T-helper 1 cell treated with Interleukin-12 subunit alpha and Interleukin-12 subunit beta and Interleukin-4 antibody, amounts not matched to agents 30 μg/mL and 1 μg/mL, for 36 hours (primary cell): ENCODE data around the gene DUSP8.

Source experiments
- H3K27ac Mint-ChIP-seq: one replicate; pipeline ENCODE4 v1.8.0; 2021; ENCODE audit warnings: mild to moderate bottlenecking, mixed read lengths
- H3K27me3 Mint-ChIP-seq: one replicate; pipeline ENCODE4 v1.8.0; 2021; ENCODE audit warnings: low read depth, mixed read lengths
- H3K36me3 Mint-ChIP-seq: one replicate; pipeline ENCODE4 v1.8.0; 2021; ENCODE audit warnings: low read depth, mixed read lengths
- H3K4me1 Mint-ChIP-seq: one replicate; pipeline ENCODE4 v1.8.0; 2021; ENCODE audit warnings: low read depth, mixed read lengths
- H3K4me3 Mint-ChIP-seq: one replicate; pipeline ENCODE4 v1.8.0; 2021; ENCODE audit warnings: mild to moderate bottlenecking, moderate library complexity, mixed read lengths
- H3K9me3 Mint-ChIP-seq: one replicate; pipeline ENCODE4 v1.8.0; 2021; ENCODE audit warnings: mixed read lengths

Gene DUSP8

GRCh38 chr11:1544536-1544935, 27.5 kb downstream of the DUSP8 start:
- no peaks in the 10 kb centered on the region for H3K36me3 Mint-ChIP-seq
- H3K27me3 Mint-ChIP-seq = peaks cover 32% of the 10 kb centered on the region
- H3K4me3 Mint-ChIP-seq = no peak overlapping the region
- no peaks in the 10 kb centered on the region for H3K4me1 Mint-ChIP-seq
- no peaks in the 10 kb centered on the region for H3K9me3 Mint-ChIP-seq
- no peak overlapping the region for H3K27ac Mint-ChIP-seq

GRCh38 chr11:1543606-1544263, 28.3 kb downstream of the DUSP8 start:
- no peak overlapping the region for H3K4me3 Mint-ChIP-seq
- peaks cover 24% of the 10 kb centered on the region for H3K27me3 Mint-ChIP-seq
- H3K36me3 Mint-ChIP-seq = no peaks in the 10 kb centered on the region
- no peaks in the 10 kb centered on the region for H3K9me3 Mint-ChIP-seq
- no peaks in the 10 kb centered on the region for H3K4me1 Mint-ChIP-seq
- H3K27ac Mint-ChIP-seq = no peak overlapping the region

- H3K36me3 Mint-ChIP-seq = no peaks in the 10 kb centered on the region
- H3K4me3 Mint-ChIP-seq = no peak overlapping the region
- no peaks in the 10 kb centered on the region for H3K9me3 Mint-ChIP-seq
- H3K4me1 Mint-ChIP-seq = peaks cover 1% of the 10 kb centered on the region
- no peak overlapping the region for H3K27ac Mint-ChIP-seq
- H3K27me3 Mint-ChIP-seq = peaks cover 22% of the 10 kb centered on the region
These were observed 29.8 kb downstream of the DUSP8 start for GRCh38 chr11:1542267-1542666.

GRCh38 chr11:1541474-1542204, 30.4 kb downstream of the DUSP8 start:
- peaks cover 1% of the 10 kb centered on the region for H3K4me1 Mint-ChIP-seq
- no peaks in the 10 kb centered on the region for H3K9me3 Mint-ChIP-seq
- no peak overlapping the region for H3K27ac Mint-ChIP-seq
- H3K4me3 Mint-ChIP-seq = no peak overlapping the region
- no peaks in the 10 kb centered on the region for H3K36me3 Mint-ChIP-seq
- peaks cover 22% of the 10 kb centered on the region for H3K27me3 Mint-ChIP-seq

GRCh38 chr11:1540074-1540473, 32.0 kb downstream of the DUSP8 start:
- Mint-ChIP-seq H3K4me3 (no peak overlapping the region), H3K9me3 (no peaks in the 10 kb centered on the region), H3K27ac (no peak overlapping the region), H3K36me3 (no peaks in the 10 kb centered on the region), H3K27me3 (peaks cover 9% of the 10 kb centered on the region), H3K4me1 (peaks cover 3% of the 10 kb centered on the region)

- no peak overlapping the region for H3K4me3 Mint-ChIP-seq
- H3K36me3 Mint-ChIP-seq = no peaks in the 10 kb centered on the region
- peaks cover 9% of the 10 kb centered on the region for H3K27me3 Mint-ChIP-seq
- H3K27ac Mint-ChIP-seq = no peak overlapping the region
- peaks cover 3% of the 10 kb centered on the region for H3K4me1 Mint-ChIP-seq
- no peaks in the 10 kb centered on the region for H3K9me3 Mint-ChIP-seq
These were observed 33.9 kb downstream of the DUSP8 start for GRCh38 chr11:1538153-1538552.

- Mint-ChIP-seq H3K36me3 (no peaks in the 10 kb centered on the region), H3K27ac (no peak overlapping the region), H3K4me3 (no peak overlapping the region), H3K4me1 (peaks cover 3% of the 10 kb centered on the region), H3K9me3 (no peaks in the 10 kb centered on the region), H3K27me3 (peaks cover 9% of the 10 kb centered on the region)
These were observed 35.8 kb downstream of the DUSP8 start for GRCh38 chr11:1536065-1536843.

GRCh38 chr11:1534682-1535081, 37.4 kb downstream of the DUSP8 start:
- no peak overlapping the region for H3K27ac Mint-ChIP-seq
- peaks cover 9% of the 10 kb centered on the region for H3K27me3 Mint-ChIP-seq
- no peaks in the 10 kb centered on the region for H3K9me3 Mint-ChIP-seq
- no peaks in the 10 kb centered on the region for H3K36me3 Mint-ChIP-seq
- H3K4me1 Mint-ChIP-seq = peaks cover 3% of the 10 kb centered on the region
- no peak overlapping the region for H3K4me3 Mint-ChIP-seq

- Mint-ChIP-seq H3K9me3 (no peaks in the 10 kb centered on the region), H3K4me1 (peaks cover 3% of the 10 kb centered on the region), H3K27ac (no peak overlapping the region), H3K27me3 (peaks cover 9% of the 10 kb centered on the region), H3K36me3 (no peaks in the 10 kb centered on the region), H3K4me3 (no peak overlapping the region)
These were observed 37.9 kb downstream of the DUSP8 start for GRCh38 chr11:1534171-1534570.

GRCh38 chr11:1533342-1533725, 38.7 kb downstream of the DUSP8 start:
- Mint-ChIP-seq H3K27me3 (peaks cover 5% of the 10 kb centered on the region), H3K4me1 (peaks cover 3% of the 10 kb centered on the region), H3K36me3 (no peaks in the 10 kb centered on the region), H3K4me3 (no peak overlapping the region), H3K27ac (no peak overlapping the region), H3K9me3 (no peaks in the 10 kb centered on the region)

GRCh38 chr11:1532606-1533341, 39.3 kb downstream of the DUSP8 start:
- no peak overlapping the region for H3K27ac Mint-ChIP-seq
- no peaks in the 10 kb centered on the region for H3K9me3 Mint-ChIP-seq
- H3K4me1 Mint-ChIP-seq = peaks cover 1% of the 10 kb centered on the region

GRCh38 chr11:1532014-1532586, 40.0 kb downstream of the DUSP8 start:
- no peak overlapping the region for H3K4me3 Mint-ChIP-seq
- H3K4me1 Mint-ChIP-seq = peaks cover 1% of the 10 kb centered on the region
- no peaks in the 10 kb centered on the region for H3K36me3 Mint-ChIP-seq
- no peaks in the 10 kb centered on the region for H3K9me3 Mint-ChIP-seq
- no peaks in the 10 kb centered on the region for H3K27me3 Mint-ChIP-seq
- no peak overlapping the region for H3K27ac Mint-ChIP-seq

More at GRCh38 chr11:1532606-1533341, 39.3 kb downstream of the DUSP8 start:
- H3K27me3 Mint-ChIP-seq = no peaks in the 10 kb centered on the region
- no peaks in the 10 kb centered on the region for H3K36me3 Mint-ChIP-seq
- H3K4me3 Mint-ChIP-seq = no peak overlapping the region

GRCh38 chr11:1531449-1532013, 40.5 kb downstream of the DUSP8 start:
- H3K4me3 Mint-ChIP-seq = no peak overlapping the region
- H3K4me1 Mint-ChIP-seq = peaks cover 1% of the 10 kb centered on the region

More at GRCh38 chr11:1531449-1532013, 40.5 kb downstream of the DUSP8 start:
- H3K9me3 Mint-ChIP-seq = no peaks in the 10 kb centered on the region
- no peaks in the 10 kb centered on the region for H3K36me3 Mint-ChIP-seq
- no peak overlapping the region for H3K27ac Mint-ChIP-seq
- no peaks in the 10 kb centered on the region for H3K27me3 Mint-ChIP-seq
